Right renal cortex interstitium (tissue), 3 donors: ENCODE measurements around the gene RFXANK. TPM values are rescaled to one million over a fixed set of nuclear protein-coding genes. Genes with fewer than 3 reads are reported as not detected.
"Not testable (repeated sequence)": the region's sequence is repeated elsewhere in the genome, so short reads cannot be mapped to it uniquely, and the experiment has no call there.

ENCODE experiments used
- DNase-seq, 3 donors: peaks; one replicate each; pipeline ENCODE4 v3.0.0-alpha.2; 2013; ENCODE audit warnings: low read depth in 3 of 3, low spot score in 2 of 3
- polyA plus RNA-seq, 3 donors: library from polyadenylated mRNA; unstranded; fragments of 120-200 nt; gene quantifications; one replicate each; pipeline ENCODE4 v1.2.1, GENCODE V29; 2013; ENCODE audit not compliant: insufficient read length in 3 of 3

The RFXANK gene
- polyA plus RNA-seq, 3 donors: 51.7 to 68.5 (median 57.1) TPM

GRCh38 chr19:19169236-19170052 lies 22.6 kb upstream of the RFXANK start:
- no peak for DNase-seq

DNA sequence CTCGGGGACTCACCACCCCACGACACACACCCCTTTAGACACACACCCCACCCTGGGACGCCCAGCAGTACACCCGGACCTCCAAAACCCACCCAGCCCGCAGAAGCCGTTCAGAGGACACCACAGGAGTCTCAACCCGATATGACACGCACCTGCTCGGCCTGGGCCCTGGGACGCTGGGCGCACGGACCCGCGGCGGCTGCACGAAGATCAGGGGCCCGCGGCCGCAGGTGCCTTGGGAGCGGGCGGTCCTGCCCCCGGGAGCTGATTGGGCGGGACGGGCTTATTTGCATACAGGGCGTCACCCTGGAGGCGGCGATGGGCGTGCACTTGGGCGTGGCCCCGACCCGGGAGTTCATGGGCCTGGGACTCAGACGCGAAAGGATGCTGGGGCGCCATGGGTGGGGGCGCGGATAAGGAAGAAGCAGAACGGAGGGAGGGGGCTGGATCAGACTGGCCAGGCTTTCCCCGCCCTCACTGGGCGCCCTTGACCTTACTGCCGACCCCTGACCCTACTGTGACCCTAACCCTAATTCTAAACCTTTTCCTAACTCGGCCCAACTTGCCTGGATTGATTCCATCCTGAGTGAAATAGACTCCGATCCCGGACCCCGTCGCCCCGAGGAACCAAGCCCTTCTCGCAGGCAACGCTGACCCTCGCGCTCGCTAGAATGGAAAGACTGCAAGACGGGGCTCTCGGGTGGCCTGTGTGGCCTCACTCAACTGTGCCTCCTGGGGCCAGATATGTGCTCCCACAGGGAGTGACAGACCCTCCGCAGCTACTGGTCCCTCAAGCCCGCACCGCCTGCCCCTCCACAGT lies 21.8 kb upstream of the RFXANK start, which contains the start of gene MEF2B:
Gene MEF2B (minus strand): TSS at position 211 of the 820 bp plus-strand sequence. CDS start 19,528 bp downstream, outside the sequence.
- peak in 2 of 3 donors; percentile 29 to 40 for DNase-seq

- DNase-seq: no peak
Measured at GRCh38 chr19:19170873-19171672, 21.0 kb upstream of the RFXANK start.

GRCh38 chr19:19171821-19172532 lies 20.1 kb upstream of the RFXANK start:
- DNase-seq: no peak

DNA sequence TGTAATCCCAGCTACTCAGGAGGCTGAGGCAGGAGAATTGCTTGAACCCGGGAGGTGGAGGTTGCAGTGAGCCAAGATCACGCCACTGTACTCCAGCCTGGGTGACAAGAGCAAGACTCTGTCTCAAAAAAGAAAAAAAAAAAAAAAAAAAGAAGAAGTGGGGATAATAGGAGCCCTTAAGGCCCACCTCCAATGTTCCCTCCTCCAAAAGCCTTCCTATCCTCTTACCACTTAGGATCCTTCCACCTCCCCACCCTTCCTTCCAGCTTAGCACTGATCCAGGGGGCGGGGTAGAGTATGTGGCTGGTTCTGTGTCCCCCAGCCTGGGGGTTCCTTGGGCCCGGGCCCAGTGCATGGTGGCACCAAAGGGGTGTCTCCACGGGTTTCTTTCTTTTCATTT lies 18.8 kb upstream of the RFXANK start:
- DNase-seq: not testable (repeated sequence)

DNA sequence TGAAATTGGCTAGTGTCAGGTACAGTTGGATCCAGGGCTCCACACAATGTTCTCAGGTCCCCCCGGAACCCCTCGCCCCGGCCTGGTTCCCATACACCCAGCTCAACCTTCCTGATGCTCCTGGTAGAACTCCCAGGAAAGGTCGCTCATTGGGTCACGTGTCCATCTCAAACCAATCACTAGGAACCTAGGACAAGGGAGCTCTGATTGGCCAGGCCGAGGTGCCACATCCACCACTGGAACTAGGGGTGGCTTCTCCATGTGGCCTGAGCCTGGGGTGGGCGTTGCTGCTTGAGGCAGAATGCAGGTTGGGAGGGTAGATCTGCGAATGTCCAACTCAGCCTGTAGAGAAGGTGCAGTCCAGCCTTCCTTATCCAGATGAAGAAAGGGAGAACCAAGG lies 15.1 kb upstream of the RFXANK start:
- DNase-seq: no peak

DNA sequence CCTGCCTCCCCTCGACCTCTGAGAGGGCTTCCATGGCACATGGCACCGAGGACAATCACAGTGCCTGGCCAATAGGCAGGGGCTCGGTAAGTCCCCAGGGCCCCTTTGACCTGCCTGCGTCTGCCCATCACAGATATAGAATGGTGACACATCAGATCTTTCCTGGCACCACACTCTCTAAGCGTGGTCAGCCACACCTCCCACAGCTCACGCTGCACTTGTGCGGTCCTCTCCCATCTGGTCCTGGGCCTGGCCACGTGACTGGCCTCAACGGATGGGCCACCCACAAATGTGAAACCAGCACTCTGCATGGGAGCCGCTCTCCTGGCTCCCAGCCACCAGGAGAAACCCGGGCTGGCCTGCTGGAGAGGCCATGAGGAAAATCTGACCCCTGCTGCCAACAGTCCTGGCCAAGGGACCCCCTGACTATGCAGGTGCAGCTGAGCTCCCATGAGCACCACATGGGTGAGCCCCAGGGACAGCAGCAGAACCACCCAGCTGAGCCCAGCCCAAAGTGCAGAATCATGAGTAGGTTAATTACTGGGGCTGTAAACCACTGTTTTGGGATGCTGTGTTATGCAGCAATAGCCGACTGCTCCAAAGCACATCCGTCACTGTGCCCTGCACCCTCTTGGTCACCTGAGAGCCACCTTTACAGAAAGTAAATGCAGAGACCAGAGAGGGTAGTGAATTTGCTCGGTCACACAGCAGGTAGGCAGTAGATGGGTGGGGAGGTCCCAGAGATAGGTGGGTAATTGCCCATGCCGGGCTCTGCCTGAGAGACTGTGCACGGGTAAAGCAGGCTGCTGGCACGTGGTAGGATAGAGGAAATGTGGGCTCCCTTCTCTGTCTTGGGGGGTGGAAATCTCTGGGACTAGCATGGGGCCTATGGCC lies 12.3 kb upstream of the RFXANK start:
- DNase-seq: no peak

DNA sequence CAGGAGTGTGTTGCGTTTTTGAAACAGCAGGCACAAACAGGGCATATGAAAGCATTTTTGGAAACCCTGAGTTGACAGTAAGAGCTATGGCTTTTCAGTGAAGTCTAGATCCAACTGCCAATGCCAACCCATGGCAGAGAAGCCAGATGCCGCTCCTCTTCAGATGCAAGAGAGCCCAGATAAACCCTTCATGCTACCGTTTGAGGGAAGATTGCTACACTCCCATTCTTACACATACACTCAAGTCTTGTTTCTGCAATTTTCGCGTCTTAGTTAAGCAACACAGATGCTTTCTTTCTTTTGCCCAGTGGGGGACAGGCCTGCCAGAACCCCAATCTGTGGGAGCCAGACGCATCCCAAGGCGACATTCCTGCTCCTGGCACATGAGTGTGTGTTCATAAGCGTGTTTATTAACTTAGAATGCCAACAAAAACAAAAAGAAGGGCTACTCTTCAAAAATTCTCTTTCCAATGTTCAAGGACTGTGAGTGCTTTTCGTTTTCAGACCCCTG lies 10.5 kb upstream of the RFXANK start:
- no peak for DNase-seq

GRCh38 chr19:19185853-19186740 lies 6.0 kb upstream of the RFXANK start:
- DNase-seq: no peak

DNA sequence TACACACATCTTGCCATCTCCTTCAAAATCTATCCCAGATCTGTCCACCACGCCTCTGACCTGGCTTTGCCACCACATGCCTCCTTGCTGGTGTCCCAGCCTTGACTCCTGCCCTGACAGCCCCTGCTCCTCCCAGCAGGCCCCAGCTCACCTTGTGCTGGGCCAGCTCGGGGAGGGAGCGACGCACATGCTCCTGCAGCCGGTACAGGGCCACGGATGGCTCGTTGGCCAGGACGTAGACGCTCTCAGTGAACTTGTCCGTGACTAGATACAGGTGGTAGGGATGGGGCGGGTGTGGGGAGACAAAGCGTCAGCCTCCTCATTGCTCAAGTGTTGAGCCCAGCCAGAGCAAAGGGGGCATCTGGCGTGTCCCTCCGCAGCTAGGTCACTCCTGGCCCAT lies 5.3 kb upstream of the RFXANK start:
- DNase-seq: no peak

DNA sequence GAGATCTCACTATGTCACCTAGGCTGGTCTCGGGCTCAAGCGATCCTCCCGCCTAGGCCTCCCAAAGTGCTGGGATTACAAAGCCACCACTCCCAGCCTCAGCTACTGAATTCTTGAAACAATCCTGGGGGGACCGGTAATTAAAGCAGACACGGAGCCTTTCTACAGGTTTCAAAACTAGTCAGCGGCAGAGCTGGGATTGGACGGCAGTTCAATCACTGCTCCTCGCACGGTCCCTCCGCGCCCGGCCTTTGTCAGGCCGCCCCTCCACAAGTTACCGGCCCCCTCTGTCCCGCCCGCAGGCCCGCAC lies 335 bp upstream of the RFXANK start:
- DNase-seq: no peak

- DNase-seq: no peak
Measured at GRCh38 chr19:19192910-19193423, 909 bp downstream of the RFXANK start.

- no peak for DNase-seq
Measured at GRCh38 chr19:19193926-19194325, 1.9 kb downstream of the RFXANK start.

DNA sequence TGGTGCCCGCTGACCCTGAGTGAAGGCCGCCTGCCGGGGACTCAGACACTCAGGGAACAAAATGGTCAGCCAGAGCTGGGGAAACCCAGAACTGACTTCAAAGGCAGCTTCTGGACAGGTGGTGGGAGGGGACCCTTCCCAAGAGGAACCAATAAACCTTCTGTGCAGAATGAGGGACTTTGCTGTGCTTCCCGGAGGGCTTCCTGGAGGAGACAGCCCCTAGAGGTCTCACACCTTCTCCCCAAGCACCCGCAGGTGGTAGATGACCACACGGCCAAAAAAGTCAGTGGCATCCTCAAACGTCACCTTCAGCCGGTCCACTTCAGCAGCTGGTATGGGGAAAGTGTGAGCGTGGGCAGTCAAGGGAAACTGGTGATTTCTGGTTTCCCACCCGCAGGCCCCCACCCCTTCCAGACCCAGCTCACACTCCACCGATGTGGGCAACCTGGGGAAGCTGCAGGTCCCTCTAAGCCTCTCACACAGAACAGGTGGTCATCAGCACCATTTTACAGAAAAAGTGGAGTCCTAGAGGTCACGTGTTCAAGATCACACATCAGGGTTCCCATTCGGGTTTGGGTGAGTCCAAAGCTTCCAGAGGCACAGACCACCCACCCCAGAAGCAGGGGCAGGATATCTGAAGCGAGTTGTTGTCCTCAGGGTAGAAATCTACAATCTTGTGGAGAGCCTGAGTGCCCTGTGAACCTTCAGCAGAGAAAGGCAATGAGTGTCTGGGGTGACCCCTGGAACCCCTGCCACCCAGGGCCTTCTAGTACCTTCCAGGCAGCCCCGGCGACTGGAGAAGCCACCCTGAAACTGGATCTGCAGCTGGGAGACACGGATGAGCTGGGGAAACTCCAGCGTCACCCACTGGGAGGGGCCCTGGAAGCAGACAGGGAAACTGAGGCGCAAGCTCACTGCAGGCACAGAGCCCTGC lies 9.9 kb downstream of the RFXANK start:
- DNase-seq: no peak

DNA sequence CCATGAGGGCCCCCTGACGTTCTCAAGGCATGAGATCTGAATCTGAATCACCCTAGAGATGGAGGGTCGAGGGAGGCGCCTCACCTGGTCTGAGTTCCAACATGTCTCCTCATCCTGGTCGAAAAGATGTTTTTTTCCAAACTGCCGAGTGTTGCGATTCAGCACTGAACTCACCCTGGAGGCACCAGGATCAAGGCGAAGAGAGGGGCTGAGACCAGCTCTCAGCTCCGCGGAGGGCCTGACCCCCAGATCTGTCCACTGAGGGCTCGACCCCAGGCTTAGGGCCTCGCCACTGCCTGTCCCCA lies 10.6 kb downstream of the RFXANK start:
- DNase-seq: no peak

GRCh38 chr19:19203012-19203856 lies 11.2 kb downstream of the RFXANK start, which contains the start of gene NR2C2AP:
Gene NR2C2AP, minus strand, starts transcription at chr19:19203414. Its CDS starts 354 bp downstream, at chr19:19203060.
- DNase-seq: peak; percentile 67 to 78 (median 72)
